Fibroblast of the aortic adventitia (primary cell): ENCODE results near the gene CLBA1. TPM values are rescaled to one million over a fixed set of nuclear protein-coding genes. Genes with fewer than 3 reads are reported as not detected.

Source experiments
- DNase-seq: peaks from one replicate; pipeline ENCODE4 v3.0.0-alpha.2; 2010; ENCODE audit warnings: low read depth
- H3K4me3 ChIP-seq: 2 replicates; pipeline ENCODE4 v1.5.1; 2011; ENCODE audit warnings: low read depth, mild to moderate bottlenecking, control low read depth, low read length, moderate library complexity
- CTCF ChIP-seq: IDR thresholded peaks from 2 replicates; pipeline ENCODE4 v1.5.1; 2011; ENCODE audit warnings: mild to moderate bottlenecking, low read length, control low read depth, inconsistent platforms; ENCODE audit not compliant: insufficient read depth
- total RNA-seq: library from RNA; depleted of rRNA; stranded (reverse); fragments of >200 nt; gene quantifications from 2 replicates; pipeline ENCODE4 v1.2.3, GENCODE V29; 2012; ENCODE audit warnings: low replicate concordance

The CLBA1 gene
- total RNA-seq, 1 donor = 8.0 TPM

- TF ChIP-seq CTCF = no peak
- DNase-seq = no peak
- H3K4me3 ChIP-seq = peak overlapping the region; percentile 80
These were observed 15.8 kb upstream of the CLBA1 start for GRCh38 chr14:104969741-104970230.

DNA sequence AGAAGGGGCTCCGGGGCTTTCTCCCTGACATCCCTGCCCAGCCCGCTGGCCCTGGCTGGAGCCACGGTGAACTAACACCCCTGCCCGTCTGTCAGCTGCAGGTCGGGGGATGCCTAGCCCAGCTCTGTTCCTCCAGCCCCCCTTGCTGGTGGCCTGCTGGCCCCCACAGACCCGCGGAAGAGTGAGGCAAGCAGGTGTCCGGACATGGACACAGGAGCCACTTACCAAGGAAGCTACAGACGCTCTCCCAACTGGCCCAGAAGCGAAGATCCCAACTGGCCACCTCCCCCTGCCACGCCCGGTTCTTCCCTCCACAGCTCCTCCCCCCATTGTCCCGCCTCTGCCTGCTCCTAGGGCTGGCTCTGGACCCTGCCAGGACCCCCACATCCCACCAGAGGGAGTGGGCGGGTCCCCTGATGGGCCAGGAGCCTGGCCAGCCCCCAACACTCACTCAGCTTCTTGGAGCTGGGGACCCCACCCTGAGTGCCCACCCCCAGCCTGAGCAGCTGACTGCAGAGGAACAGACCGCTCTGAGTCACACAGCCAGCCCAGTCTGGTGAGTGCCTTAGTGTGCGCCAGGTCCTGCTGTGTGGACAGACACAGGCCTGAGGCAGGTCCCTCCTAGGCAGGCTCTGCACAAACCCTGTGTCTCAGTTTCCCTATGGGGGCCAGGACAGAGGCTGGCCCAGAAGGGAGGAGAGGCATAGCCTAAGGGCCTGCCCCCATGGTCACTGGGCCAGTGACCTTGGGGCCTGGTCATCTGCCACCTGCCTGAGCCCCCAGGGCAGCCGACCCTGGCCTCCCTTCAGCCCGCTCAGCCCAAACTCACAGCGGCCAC lies 15.1 kb upstream of the CLBA1 start:
- H3K4me3 ChIP-seq = peak overlapping the region; percentile 80
- DNase-seq = peak; percentile 95
- no peak for TF ChIP-seq CTCF

DNA sequence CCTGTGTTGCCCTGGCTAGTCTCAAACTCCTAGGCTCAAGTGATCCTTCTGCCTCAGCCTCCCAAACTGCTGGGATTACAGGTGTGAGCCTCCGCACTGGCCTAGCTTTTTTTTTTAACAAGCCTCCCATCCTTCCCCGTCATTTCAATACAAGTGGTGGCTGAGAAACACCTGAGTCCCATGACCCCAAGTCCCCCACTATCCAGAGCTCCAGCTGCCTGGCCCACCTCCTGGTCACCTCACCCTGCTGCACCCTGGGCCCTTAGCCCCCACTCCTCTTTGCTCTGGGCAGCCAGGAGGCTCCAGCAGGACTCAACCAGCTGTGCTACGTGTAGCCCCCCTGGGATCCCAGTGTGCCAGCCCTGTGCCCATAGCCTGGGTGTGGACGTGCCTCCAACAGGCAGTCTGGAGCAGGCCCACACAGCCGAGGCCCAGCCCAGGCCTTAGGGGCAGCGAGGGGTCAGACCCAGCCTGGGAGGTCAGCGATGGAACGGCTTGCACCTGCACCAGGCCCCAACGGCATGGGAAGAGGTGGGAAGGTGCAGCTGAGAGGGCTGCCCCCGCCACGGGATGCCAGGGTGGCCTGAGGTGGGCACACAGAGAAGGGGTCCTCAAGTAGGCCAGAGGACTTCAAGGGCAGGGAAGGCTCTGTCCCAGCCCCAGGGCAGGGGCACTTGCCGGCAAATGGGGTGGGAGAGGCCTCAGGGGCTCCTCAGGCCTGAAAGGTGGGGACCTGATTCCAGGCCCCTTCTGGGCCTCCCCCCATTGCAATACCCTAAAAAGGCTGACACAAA lies 13.9 kb upstream of the CLBA1 start:
- no peak for DNase-seq
- TF ChIP-seq CTCF = no peak

GRCh38 chr14:104972301-104973134 lies 13.1 kb upstream of the CLBA1 start:
- peak overlapping the region; percentile 14 for H3K4me3 ChIP-seq
- peak; percentile 30 for TF ChIP-seq CTCF
- peak; percentile 85 for DNase-seq

More for the DNA sequence above, 13.9 kb upstream of the CLBA1 start:
- H3K4me3 ChIP-seq = no peak overlapping the region

GRCh38 chr14:104973135-104973384 lies 12.5 kb upstream of the CLBA1 start:
- peak overlapping the region; percentile 14 for H3K4me3 ChIP-seq
- DNase-seq = no peak
- no peak for TF ChIP-seq CTCF

DNA sequence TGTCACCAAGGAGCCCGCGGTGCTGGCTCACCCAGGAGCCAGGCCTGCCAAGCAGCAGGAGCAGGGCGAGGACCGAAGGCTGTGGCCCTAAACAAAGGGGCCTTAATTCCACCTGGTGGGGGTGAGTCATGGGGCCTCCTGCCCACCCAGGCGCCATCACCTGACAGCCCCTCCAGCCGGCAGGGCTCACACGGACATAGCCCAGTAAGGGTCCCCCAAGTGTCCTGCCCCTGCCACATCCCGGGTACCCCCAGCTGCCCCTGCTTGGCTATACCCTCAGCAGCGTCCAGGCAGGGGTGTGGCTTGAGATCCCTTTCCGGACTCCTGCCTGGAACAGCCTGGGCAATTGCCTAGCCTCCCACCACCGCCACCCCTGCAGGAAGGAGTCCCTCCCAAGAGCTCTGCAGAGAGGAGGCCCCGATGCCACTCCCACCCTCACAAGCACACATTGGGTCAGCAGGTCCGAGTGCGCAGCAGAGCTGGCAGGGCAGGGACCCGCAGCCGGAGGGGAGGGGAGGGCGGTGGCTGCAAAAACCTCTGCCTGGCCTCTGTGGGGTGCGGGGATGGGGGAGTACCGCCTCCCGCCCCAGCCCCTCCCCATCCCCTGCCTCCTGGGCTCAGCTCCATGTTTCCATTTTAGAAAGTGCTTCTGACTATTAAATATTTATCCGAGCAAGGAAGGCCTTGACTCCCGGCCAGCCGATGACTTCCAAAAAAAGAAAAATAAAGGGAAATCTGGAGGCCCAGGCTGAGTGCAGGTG lies 12.0 kb upstream of the CLBA1 start:
- peak; percentile 97 for DNase-seq
- TF ChIP-seq CTCF = no peak
- H3K4me3 ChIP-seq = peak overlapping the region; percentile 35
